Activated CD4-positive, alpha-beta T cell treated with anti-CD3 and anti-CD28 coated beads, Interleukin-2, amount 50 U/mL, for 4 hours (primary cell): ENCODE measurements around the gene ANKRD16.
"Not testable (repeated sequence)": the region's sequence is repeated elsewhere in the genome, so short reads cannot be mapped to it uniquely, and the experiment has no call there.

Experiments used
- DNase-seq, 2 experiments: peaks; one replicate each; pipeline ENCODE4 v3.0.0-alpha.2; 2020

Gene ANKRD16

DNA sequence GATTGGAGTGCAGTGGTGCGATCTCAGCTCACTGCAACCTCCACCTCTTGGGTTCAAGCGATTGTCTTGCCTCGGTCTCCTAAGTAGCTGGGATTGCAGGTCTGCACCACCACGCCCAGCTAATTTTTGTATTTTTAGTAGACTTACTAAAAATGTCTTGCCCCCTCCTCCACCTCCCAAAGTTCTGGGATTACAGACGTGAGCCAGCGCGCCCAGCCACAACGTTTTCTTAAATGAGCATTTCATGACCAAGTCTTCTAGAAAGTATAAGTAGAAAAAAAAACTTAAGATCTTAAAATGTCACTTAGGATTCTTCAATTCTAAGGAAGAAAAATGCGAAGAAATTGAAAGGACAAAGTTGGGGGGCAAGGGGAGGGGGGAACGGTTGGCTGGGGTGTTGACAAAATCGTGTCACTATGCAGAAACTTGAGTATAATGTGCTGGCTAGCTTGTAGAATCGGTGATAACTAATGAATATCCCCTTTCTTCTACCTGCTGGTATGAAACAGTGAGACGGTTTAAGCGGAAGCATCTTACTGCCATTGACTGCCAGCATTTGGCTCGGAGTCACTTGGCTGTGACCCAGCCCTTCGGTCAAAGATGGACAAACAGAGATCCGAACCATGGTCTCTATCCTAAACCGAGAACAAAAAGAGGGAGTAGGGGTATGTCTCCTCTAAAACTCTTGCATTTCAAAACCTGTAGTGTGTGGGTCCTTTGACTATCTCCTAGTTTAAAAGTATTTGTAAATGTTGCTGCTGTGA, 13.0 kb upstream of the ANKRD16 start:
- no peak for DNase-seq

DNA sequence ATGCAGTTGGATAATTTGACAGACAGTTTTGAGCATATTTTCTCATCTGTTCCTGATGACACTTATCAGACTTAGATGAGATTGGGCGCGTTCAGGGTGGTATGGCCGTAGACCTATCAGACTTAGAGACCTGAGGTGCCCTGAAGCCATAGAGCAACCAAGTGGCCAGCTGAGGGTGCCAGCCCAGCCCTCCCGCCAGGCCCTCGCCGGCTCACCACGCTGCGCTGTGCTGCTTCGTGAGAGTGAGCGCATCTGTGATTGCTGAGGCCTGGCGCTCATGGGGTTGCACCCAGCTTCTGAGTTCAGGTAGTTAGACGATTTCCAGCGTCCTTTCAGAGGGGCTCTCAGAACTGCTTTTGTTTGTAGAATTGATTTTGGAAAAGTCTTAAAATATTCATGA, 10.6 kb upstream of the ANKRD16 start:
- no peak for DNase-seq

DNA sequence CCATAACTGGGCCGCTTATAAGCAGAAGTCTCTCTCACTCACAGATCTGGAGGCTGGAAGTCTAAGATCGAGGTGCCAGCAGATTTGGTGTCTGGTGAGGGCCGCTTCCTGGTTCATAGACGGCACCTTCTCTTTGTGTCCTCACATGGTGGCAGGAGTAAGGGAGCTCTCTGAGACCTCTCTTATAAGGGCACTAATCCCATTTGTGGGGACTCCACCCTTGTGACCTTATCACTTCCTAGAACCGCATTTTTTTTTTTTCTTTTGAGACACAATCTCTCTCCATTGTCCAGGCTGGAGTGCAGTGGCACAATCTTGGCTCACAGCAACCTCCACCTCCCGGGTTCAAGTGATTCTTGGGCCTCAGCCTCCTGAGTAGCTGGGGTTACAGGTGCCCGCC, 8.5 kb upstream of the ANKRD16 start:
- DNase-seq: no peak

- no peak for DNase-seq
These were observed 7.8 kb upstream of the ANKRD16 start for GRCh38 chr10:5897504-5897903.

GRCh38 chr10:5897053-5897340, 7.3 kb upstream of the ANKRD16 start:
- no peak for DNase-seq

GRCh38 chr10:5896208-5897052, 6.7 kb upstream of the ANKRD16 start:
- no peak for DNase-seq

GRCh38 chr10:5895804-5896203, 6.1 kb upstream of the ANKRD16 start:
- no peak for DNase-seq

DNA sequence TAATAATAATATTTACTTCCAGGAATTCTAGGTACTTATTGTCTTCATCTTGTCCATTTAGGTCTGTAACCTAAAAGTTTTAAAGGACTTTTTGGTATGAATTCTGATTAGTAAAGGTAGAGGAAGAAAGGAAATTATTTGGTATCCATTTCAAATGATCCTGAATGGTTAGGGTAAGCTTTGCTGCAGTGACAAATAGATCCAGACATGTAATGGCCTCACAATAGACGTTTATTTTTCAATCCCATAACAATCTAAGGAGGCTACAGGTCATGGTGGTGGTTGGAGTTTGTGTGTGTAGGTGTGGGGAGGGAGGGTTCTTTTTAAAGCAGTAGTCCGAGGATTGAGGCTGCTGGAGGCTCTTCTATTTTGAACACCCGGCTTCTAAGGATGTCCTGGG, 5.7 kb upstream of the ANKRD16 start:
- DNase-seq: no peak

DNA sequence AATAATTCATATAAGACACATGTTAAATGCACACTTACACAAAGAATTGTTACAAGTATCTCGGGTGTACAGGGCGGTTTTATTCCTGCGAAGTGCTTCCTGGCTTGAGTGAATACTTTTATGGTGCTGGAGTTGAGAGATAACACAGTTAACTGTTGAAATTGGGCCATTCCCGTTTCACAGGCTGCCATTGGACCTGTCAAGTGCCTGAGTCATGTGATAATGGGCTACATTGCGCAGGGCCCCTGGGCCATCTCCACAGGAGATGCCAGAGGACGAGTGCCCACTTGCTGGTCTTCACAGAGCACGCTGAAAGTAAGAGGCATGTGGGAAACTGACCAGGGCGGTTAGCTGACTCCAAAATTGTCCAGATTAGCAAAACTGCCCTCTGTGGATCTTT, 5.2 kb upstream of the ANKRD16 start:
- DNase-seq: no peak

GRCh38 chr10:5894403-5894802, 4.7 kb upstream of the ANKRD16 start:
- no peak for DNase-seq

GRCh38 chr10:5893321-5893720, 3.6 kb upstream of the ANKRD16 start:
- no peak for DNase-seq

GRCh38 chr10:5892007-5892406, 2.3 kb upstream of the ANKRD16 start:
- DNase-seq: no peak

DNA sequence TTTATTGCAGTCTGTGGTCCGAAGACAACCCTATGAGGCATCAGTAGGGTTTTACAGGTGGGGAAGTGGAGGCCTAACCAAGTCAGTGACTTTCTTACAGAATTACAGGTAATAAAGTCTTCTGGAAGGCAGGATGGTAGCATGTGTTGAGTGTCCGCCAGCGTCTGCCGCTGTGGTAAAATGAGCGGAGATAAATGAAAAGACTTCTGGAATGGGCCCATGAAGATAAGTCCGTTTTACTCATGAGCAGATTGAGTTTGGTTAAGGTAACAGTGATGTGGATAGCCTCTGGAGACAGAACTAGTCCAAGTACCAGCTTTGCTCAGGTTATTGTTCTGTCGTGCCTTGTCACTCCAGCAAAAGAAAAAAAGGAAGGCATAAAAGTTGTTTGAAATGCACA, 1.3 kb upstream of the ANKRD16 start:
- DNase-seq: no peak

GRCh38 chr10:5890452-5890915, 791 bp upstream of the ANKRD16 start:
- peak in 1 of 2 experiments; percentile 10 for DNase-seq

DNA sequence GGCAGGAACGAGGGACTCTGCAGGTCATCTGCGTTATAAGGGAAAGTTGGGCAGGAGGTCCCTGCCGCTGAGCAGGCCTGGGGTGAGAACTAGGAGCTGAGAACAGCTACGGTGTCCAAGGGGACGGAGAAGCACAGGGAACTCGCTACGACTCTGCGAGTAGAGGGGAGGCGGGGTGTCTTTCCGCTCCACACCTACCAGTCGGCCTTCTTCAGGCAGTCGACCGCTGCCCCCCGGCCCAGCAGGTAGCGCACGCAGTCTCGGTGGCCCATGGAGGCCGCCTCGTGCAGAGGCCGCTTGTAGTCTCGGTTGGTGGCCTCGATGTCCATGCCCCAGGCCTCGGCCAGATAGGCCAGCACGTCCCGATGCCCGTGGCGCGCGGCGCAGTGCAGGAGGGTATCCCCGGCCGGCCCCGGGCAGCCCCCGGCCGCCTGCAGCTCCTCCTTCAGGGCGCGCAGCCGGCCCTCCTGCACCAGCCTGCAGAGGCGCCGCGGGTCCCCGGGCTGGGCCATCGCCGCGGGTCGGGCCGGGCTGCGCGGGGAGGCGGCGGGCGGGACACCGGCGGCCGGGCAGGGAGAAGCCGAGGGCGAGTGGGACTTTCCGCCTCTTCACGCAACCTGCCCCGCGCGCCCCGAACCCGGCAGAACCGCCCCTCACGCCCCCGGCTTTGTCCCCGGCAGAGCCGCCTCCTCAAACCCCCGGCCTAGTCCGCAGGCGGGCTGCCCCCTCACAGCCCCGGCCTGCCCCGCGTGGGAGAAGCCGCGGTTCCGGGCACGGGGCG, 660 bp downstream of the ANKRD16 start:
- peak; percentile 13 to 29 for DNase-seq

- no peak for DNase-seq
These were observed 1.3 kb downstream of the ANKRD16 start for GRCh38 chr10:5888351-5888750.

- no peak for DNase-seq
These were observed 2.1 kb downstream of the ANKRD16 start for GRCh38 chr10:5887641-5888040.

GRCh38 chr10:5887029-5887428, 2.7 kb downstream of the ANKRD16 start:
- DNase-seq: no peak

GRCh38 chr10:5885619-5886018, 4.1 kb downstream of the ANKRD16 start:
- no peak for DNase-seq

GRCh38 chr10:5882961-5883360, 6.7 kb downstream of the ANKRD16 start:
- DNase-seq: no peak

GRCh38 chr10:5877041-5877440, 12.7 kb downstream of the ANKRD16 start:
- not testable (repeated sequence) for DNase-seq

GRCh38 chr10:5876181-5876768, 13.4 kb downstream of the ANKRD16 start:
- DNase-seq: no peak

DNA sequence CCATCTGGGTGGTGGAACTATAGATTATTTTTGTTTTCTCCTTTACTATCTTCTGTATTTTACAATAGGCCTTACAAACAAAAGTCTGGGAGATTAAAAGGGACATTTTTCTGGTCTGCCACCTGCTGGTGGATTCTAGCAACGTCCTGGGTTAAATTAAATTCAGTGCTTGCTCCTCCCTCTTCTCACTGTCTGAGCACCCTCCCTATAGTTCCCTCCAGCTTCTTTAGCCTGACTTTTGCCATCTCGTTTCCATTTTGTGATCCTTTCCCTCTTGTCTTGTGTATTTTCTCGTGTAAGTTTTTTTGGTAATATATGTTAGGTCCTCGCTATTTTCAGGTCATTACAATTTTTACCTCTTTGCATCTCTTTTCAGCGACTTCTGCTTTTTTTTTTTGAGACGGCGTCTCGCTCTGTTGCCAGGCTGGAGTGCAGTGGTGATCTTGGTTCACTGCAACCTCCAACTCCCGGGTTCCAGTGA, 16.1 kb downstream of the ANKRD16 start:
- peak; percentile 55 to 63 for DNase-seq
